ENCODE data around the gene TCF12.

The TCF12 gene

GRCh38 chr15:57223345-57223744 lies 304.9 kb downstream of the TCF12 start:
- no peak for DNase-seq

DNA sequence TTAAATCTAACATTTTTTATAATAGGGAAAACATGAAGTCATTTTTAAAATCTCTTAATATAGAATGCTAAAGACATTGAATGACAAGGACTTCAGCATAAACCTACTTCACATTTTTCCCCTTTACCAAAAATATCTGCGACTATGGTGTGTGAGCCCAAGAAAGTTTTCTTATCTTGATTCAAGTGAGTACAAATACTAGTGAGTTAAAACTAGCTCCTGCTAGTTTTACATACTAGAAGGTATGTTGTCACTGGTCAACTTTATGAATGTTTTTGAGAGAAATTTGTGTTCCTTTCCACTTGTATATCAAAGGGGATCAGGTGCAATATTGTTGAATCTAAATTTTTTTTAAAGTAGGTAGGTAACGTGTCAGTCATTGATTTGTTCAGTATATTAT lies 305.4 kb downstream of the TCF12 start:
- no peak for DNase-seq

DNA sequence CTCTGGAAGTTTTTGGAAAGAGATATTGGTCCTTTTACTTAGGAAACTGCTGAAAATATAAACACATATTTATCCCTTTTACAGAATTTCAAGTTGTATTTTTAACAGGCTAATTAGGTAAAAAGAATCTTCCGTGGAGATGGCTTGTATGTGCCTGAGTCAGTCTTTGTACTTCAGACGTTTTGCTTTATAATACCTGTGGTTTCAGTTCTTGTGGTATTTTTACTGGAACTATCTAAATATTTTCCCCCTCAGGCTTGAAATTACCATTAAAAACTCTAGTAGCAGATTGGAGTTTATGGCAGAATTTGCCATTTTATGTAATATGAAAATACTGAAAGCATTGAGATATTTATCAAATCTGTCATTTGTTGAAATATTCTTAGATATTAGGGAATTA lies 306.2 kb downstream of the TCF12 start:
- no peak for DNase-seq

DNA sequence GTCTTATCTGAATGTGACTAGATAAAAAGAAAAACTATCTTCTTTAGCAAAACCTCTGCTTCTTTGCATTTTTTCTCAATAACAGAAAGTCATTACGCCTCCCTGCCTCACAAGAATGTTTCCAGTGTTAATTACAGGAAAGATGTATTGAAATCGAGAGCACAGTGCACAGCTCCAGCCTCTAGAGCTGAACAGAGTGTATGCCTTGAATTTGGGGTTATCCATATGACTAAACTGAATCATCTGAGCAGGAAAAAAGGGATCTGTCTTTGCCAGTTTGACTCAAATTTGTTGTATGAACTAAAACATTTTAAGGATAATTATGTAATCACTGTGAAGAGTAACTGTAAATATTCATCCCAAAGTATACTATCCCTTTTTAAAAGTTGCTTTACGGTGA lies 308.7 kb downstream of the TCF12 start:
- DNase-seq: no peak

DNA sequence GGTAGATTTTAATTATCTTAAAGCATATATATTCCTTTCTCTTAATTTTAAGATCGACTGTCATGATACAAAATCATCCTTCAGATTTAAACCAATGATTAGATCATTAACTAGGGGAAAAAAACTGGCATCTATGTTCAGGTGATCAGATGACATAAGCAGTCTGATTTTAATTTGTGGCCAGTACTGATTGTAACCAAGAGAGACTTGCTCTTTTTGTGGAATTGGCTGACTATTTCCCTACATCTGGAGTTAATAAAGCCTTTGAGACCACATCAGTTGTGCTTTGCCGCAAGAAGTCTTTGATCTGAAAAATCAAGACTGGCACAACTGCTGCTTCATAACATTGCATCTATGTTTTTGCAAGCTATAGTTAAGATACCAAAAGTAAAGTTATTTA lies 309.5 kb downstream of the TCF12 start:
- no peak for DNase-seq

DNA sequence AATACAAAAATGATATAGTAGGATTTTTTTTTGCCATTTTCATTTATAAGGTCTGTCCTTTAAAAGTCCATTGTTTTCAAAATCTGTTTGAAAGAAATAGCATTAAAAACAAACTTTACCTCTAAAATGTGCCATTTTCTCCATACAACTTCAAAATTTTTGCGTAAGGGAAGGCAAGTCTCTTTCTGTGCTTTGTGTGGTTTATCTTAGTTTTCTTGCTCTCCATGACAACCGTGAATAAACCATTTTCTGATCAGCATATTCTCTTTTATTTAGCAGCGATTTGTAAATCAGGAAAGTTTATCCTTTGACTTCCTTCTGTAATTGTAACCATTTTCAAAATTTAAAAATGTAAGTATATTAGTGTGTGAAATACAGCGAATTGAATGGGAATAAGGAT lies 310.0 kb downstream of the TCF12 start:
- no peak for DNase-seq

DNA sequence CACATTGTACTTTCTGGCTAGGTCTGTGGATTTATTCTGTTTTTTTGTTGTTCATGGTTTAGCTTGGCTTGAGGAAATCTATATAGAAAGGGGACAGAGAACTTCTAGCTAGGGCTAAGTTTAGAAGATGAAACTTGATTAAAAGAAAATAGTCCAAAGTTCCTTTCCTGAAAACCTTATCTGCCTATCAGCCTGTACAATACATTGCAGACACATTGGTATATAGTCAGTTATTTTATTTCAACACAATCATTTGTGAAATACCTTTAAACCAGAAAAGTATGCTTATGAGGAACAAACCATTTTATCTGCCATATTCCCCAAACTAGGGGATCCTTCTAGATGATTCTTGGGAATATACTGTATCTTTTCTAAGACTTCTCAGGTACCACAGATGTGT lies 310.6 kb downstream of the TCF12 start:
- DNase-seq: no peak

DNA sequence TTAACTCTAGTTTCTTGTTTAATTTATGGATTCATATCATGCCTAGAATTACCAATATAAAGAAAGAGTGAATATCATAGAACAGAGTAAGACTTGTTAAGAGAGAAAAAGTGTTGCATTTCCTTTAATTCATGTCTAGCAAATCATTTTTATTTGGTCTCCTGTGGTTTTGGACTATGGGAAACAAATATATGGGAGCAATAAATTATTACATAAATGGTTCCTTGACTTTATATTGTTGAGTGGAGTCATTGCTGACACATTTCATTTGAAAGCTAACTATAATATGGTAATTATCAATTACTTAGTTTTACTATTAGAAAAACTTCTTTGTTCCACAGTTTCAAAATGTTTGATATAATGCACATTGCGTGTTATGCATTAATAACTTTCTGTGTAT lies 313.1 kb downstream of the TCF12 start:
- DNase-seq: no peak

DNA sequence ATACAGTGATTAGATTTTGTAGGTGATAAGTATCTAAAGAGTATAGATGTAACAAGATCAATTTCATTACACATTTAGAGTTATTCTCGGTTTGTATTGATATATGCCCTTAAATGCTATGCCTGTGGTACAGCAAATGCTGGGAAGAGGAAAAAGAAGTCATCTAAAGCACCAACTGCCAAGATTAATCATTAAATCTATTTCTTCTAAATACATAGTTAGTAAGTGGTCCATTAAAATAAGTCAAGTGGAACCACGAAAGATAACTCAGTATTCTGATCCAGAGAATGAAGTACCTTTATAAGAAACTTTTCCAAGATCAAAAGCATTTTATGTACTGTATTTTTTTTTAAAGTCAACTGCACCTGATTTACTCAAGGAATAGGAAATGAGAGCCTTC lies 315.7 kb downstream of the TCF12 start:
- no peak for DNase-seq

GRCh38 chr15:57235186-57235585 lies 316.7 kb downstream of the TCF12 start:
- no peak for DNase-seq

DNA sequence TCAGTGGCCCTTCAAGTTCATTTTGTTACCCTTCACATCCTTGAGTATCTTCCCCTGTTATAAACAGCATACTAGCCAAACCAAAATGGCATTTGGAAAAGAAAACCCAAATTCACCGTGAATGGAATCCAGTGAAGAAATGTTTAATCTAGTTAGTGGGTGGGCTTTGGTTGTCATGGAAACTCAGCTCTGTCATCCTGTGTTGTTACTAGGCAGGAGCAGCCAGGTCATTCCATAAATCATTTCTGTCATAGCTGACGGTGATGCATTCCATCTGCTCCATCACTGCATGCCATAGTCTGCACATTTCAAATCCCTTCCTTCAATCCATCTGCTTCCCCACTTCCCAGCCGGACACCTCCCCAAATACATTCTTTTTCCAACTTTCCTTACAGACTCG lies 317.4 kb downstream of the TCF12 start:
- DNase-seq: no peak

GRCh38 chr15:57236561-57237300 lies 318.3 kb downstream of the TCF12 start:
- DNase-seq: no peak

GRCh38 chr15:57237301-57237642 lies 318.8 kb downstream of the TCF12 start:
- no peak for DNase-seq

DNA sequence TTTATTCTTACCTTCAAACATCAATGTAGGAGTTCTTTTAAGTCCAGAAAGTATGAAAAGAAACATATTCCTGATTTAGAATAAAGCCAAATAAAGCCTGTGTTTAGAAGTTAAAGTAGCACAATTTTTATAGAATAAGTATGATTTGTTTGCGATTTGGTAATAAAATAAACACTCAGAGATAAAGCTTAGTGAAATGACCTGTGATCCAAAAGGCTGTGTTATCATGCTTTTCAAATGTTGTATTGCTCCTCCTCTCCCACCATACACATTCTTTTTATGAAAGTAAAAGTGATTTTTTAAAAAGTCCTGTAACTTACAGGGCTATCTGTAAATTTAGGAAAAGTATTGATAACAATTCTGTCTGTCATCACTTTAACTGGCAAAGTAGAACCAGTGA lies 319.2 kb downstream of the TCF12 start:
- no peak for DNase-seq

GRCh38 chr15:57245130-57245529 lies 326.7 kb downstream of the TCF12 start:
- DNase-seq: no peak

DNA sequence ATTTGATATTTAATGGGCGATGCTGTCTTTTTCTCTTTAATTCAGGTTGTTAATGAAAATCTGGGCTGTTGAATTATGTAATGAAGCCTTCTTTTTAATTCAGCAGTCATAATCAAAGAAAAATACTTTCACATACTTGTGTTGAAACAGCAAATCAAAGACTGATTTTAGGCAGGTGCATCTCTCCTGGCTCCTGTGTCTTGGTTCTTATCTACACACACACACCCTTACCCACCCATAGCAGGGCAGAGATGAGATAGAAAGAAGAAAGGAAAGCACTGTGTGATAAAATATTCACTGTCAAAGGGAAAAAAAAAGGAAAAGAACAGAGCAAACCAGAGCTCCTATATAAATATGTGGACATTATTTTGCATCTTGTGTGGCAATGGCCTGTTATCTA lies 327.3 kb downstream of the TCF12 start:
- no peak for DNase-seq

GRCh38 chr15:57248074-57248473 lies 329.6 kb downstream of the TCF12 start:
- no peak for DNase-seq

DNA sequence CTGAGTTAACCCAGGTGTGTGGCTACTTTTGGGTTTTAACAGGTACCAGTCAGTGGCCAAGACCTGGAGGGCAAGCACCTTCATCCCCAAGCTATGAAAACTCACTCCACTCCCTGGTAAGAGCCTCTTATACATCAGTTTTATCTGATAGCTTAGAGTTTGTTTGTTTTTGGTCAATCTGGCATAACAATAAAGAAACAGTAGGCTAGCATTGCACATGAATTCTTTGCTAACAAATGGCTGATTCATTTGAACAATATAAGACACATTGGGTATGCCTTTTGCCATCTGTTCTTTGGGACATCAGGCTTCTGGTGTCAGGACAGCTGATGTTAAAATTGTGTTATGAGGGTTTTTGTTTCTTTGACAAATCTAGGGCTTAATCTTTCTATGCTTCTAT lies 332.9 kb downstream of the TCF12 start:
- DNase-seq: no peak

DNA sequence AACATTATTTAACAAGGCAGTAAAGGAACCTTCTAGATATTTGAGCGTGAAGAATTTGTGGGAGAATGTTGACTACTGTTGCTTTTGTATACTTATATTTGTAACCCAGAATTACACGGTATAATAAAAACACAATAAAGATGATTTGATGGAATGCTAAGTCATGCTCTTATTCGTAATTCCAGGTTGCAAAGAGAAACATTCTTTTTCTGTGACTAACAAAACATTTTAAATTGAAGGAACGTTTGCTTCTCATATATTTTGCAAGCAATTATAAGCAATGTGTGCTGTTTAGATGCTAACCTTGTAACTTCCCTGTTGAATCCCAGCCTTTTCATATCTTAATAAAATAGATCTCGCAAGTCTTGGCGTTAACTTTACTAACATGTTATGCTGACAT lies 333.5 kb downstream of the TCF12 start:
- no peak for DNase-seq

DNA sequence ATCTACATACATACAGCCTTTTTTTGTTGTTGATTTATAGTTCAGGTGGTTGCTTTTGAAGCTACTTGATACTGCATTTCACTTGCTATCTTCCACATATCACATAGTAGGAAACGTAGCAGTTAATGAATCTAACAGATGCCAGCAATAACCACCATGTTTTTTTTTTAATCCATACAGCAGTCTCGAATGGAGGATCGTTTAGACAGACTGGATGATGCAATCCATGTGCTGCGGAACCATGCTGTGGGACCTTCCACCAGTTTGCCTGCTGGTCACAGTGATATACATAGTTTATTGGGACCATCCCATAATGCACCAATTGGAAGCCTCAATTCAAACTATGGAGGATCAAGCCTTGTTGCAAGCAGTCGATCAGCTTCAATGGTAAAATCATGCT lies 334.6 kb downstream of the TCF12 start:
- DNase-seq: no peak

DNA sequence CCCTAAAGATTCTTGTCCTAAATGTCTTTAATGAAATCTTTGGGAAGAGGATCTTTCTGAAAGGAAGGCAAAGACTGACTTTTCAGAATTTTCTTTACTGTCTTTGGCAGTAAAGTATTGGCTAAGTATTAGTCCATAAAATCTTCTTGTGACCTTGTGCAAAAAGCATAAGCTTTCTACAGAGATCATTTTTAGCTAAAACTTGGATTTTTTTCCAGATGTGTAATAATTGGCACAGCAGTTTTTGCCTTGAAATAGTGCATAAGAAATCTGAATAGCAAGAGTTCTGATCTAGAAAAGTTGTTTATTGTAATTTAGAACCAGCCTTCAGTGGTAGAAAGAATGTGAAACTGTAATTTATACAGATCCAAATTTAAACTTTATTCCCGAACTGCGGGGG lies 335.1 kb downstream of the TCF12 start:
- DNase-seq: no peak

DNA sequence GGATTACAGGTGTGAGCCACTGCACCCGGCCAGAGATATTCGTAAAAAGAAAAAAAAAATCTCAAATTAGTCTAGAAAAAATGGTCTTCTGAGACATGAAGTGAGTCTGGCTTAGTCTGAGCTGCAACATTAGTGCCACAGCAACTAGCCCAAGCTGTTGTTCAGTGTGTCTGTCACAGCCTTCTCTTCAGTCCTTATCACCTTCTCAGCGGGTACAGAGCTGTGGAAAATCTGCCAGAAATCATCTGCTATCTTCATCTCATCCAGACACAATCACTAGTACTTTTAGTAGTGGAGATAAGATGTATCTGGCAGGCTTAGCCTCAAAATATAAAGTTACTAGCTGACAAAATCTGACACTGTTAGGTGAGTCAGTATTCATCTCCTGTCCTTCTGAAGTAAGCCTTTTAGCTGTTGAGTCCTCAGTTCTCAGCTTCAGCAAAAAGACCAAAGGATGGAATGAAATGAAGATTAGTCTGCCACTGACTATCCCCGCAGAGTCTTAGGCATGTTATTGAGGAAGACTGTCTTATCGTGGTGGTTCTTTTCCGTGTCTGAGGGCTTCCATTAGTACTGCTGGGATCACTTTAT lies 337.4 kb downstream of the TCF12 start:
- DNase-seq: no peak

DNA sequence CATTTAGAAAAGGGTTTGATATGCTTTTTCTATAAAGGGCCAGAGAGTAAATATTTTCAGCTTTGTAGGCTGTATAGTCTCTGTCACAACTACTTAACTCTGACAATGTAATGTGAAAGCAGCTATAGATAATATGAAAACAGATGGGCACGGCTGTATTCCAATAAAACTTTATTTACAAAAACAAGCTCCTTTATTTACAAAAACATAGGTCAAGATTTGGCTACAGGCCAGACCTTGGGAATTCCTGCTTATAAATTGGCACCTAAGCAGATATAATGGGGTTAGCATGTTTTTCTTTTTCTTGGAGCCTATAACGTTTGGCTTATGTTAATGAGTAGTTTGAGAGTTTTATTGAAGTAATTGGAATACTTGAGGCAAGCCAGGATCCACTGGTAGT lies 338.5 kb downstream of the TCF12 start:
- no peak for DNase-seq

DNA sequence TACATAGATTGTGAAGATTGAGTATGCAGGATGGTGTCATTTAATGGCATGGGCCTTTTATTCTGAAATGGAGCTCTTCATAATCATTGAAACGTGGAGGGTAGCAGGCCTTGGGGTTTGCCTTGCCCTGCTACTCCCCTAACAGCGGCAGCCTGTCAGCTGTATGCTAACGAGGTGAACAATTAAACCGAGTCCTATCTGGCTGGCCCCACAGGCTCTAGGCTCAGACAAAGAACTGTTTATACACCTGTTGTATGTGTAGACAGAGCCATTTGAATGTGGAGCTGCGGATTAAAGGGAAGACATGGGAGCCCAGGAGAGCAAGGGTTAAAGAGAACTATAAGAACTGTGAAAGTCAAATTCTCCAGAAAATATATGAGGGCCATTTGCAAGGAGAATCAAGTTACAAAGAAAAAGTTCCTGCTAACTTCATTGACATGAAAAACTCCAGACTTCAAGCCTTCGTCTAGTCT lies 341.2 kb downstream of the TCF12 start:
- no peak for DNase-seq

- DNase-seq: no peak
These were observed 345.1 kb downstream of the TCF12 start for GRCh38 chr15:57263520-57263919.

Measured in T-helper 9 cell (primary cell).